Measurements from ENCODE around the gene SENP7.
"Not testable (repeated sequence)": the region's sequence is repeated elsewhere in the genome, so short reads cannot be mapped to it uniquely, and the experiment has no call there.

Gene SENP7

DNA sequence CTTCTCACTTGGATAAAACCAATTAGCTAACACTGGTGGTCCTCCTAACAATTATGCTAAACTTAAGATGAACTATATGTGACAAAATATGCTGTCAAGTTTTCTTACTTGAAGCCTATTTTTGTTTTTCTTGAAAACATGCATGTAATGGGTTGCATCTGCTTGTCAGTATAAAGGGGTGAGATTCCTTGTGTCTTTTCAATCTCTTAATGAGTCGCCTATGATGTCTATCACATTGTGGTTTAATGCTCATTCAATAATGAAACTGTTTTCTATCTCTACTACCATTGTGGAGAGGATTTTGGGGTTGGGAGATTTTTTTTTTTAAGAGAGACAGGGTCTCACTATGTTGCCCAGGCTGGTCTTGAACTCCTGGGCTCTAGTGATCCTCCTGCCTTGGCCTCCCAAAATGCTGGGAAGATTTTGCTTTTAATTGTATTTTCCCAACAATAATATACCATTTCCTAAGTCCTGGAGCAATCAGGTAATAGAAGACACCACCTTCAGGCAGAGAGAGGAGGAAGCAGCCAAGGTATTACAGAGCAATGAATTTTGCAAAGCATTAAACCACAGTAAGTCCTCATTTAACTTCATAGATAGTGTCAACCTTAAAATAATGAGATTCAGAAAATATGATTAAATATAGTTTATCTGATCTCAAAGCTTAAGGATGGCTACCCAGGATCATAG lies 31.3 kb upstream of the SENP7 start:
- DNase-seq (ENCODE audit: low read depth), result no peak
- TF ChIP-seq, protein P1, sequence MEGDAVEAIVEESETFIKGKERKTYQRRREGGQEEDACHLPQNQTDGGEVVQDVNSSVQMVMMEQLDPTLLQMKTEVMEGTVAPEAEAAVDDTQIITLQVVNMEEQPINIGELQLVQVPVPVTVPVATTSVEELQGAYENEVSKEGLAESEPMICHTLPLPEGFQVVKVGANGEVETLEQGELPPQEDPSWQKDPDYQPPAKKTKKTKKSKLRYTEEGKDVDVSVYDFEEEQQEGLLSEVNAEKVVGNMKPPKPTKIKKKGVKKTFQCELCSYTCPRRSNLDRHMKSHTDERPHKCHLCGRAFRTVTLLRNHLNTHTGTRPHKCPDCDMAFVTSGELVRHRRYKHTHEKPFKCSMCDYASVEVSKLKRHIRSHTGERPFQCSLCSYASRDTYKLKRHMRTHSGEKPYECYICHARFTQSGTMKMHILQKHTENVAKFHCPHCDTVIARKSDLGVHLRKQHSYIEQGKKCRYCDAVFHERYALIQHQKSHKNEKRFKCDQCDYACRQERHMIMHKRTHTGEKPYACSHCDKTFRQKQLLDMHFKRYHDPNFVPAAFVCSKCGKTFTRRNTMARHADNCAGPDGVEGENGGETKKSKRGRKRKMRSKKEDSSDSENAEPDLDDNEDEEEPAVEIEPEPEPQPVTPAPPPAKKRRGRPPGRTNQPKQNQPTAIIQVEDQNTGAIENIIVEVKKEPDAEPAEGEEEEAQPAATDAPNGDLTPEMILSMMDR (IDR thresholded peaks at IDR 0.05; ENCODE audit: control insufficient read depth, insufficient read depth, low read depth, low read length, missing control alignments), result no peak
- H3K4me3 ChIP-seq (ENCODE audit: control insufficient read depth, low read depth, low read length), result no peak overlapping the region

DNA sequence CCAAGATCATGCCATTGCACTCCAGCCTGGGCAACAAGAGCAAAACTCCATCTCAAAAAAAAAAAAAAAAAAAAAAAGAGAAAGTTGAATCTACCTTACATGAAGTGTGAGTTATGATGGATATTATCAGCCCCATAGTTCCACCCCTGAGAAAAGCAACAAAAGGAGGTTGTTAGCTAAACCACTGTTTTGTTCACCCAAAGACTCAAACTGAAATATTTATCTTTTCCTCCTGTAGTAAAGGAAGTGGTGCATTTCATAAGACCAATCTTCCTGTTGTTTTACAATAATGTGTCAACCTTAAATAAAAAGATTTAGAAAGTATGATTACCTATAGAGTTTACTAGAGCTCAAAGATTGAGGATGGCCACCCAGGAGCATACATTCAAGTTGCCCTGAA lies 29.9 kb upstream of the SENP7 start:
- TF ChIP-seq, protein P1 (IDR thresholded peaks at IDR 0.05; ENCODE audit: control insufficient read depth, insufficient read depth, low read depth, low read length, missing control alignments), result no peak
- DNase-seq (ENCODE audit: low read depth), result no peak
- H3K4me3 ChIP-seq (ENCODE audit: control insufficient read depth, low read depth, low read length), result no peak overlapping the region

DNA sequence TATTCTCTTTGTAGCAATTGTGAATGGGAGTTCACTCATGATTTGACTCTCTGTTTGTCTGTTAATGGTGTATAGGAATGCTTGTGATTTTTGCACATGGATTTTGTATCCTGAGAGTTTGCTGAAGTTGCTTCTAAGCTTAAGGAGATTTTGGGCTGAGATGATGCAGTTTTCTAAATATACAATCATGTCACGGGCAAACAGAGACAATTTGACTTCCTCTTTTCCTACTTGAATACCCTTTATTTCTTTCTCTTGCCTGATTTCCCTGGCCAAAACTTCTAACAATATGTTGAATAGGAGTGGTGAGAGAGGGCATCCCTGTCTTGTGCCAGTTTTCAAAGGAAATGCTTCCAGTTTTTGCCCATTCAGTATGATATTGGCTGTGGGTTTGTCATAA lies 23.9 kb upstream of the SENP7 start:
- DNase-seq (ENCODE audit: low read depth); H3K4me3 ChIP-seq (ENCODE audit: control insufficient read depth, low read depth, low read length): not testable (repeated sequence)

DNA sequence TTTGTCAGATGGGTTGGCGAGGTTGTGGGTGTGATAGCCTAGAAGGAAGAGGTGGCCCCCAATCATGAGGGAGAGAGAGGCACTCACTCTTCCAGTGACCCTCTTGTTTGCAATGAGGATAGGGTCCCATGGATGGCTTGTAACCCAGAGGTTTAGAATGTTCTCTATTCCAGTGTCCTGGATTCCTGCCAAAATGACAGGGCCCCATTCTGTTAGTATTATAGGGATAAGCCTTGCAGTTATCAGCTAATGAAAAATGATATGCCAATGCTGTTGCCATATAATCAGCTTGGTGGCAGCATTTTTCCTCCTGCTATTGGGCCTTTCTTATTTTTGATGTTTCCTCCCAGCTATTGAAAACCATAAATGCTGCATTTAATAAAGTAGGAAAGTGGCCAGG lies 23.3 kb upstream of the SENP7 start:
- TF ChIP-seq, protein P1 (IDR thresholded peaks at IDR 0.05; ENCODE audit: control insufficient read depth, insufficient read depth, low read depth, low read length, missing control alignments), result no peak
- H3K4me3 ChIP-seq (ENCODE audit: control insufficient read depth, low read depth, low read length), result no peak overlapping the region
- DNase-seq (ENCODE audit: low read depth), result no peak

DNA sequence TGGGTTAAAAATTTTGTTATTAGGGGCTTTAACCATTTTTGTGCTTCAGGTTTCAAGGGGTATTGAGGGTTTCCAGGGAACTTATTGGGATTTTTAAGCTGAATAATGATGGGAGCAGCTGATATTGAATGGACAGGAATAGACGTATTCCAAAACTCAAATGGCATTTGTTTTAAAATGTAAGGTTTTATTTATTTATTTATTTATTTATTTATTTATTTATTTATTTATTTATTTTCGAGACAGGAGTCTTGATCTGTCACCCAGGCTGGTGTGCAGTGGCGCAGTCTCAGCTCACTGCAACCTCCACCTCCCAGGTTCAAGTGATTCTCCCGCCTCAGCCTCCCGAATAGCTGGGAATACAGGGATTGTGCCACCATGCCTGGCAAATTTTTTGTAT lies 22.2 kb upstream of the SENP7 start:
- TF ChIP-seq, protein P1 (IDR thresholded peaks at IDR 0.05; ENCODE audit: control insufficient read depth, insufficient read depth, low read depth, low read length, missing control alignments), result no peak
- H3K4me3 ChIP-seq (ENCODE audit: control insufficient read depth, low read depth, low read length), result no peak overlapping the region
- DNase-seq (ENCODE audit: low read depth), result no peak

DNA sequence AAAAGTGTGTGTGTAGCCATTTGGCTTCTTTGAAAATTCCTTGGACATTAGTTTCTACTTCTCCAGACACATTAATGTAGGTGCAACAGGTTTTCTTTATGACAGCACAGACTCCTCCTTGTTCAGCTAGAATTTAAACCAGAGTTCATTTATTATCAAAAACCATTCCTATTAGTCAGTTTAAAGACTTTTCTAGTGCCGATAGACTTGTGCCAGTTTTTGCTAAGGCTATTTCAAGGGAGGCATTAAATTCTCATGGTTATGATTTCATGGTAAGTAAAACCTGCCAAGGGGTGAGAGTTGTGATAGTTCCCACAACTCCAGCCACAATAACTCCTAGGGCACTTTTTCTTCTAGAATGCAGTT lies 20.6 kb upstream of the SENP7 start:
- TF ChIP-seq, protein P1 (IDR thresholded peaks at IDR 0.05; ENCODE audit: control insufficient read depth, insufficient read depth, low read depth, low read length, missing control alignments), result no peak
- no peak overlapping the region for H3K4me3 ChIP-seq (ENCODE audit: control insufficient read depth, low read depth, low read length)
- DNase-seq (ENCODE audit: low read depth), result no peak

DNA sequence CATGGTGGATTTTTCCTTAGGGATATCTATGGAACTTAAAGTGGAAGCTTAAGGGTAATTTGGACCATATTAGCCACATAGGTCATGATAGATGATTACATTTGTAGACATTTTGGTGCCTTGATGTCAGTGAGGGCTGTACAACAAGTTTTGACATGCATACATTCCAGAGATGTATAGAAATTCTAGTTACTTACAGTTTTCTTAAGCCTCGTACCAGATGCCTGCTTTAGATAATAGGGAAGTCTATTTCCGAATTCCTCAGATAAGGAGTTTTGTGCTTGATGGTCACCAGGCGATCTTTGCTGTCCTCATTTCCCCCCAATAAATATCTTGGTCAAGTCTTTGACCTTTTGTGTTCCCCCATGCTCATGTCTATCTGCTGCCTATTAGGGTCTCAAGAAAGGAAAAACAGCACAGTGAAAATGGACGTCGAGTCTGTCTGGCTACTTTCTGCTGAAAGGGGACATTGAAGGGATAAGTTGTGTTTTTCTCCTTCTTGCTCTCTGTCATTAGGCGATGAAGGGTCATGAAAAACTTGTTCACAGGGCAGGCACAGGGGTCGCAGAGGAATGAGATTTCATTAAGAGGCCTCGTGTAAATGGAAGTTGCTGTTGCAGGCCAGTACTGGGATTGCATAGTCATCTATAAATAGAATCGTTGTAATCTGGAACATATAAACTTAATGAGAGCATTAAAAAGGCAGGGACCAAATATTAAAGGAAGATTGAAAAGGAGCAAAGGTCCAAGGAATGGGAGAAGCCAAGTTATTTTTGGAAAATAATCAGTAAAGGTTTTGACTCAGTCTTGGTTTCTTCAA lies 20.0 kb upstream of the SENP7 start:
- DNase-seq (ENCODE audit: low read depth), result no peak
- no peak overlapping the region for H3K4me3 ChIP-seq (ENCODE audit: control insufficient read depth, low read depth, low read length)
- TF ChIP-seq, protein P1 (IDR thresholded peaks at IDR 0.05; ENCODE audit: control insufficient read depth, insufficient read depth, low read depth, low read length, missing control alignments), result no peak
